Fibroblast of peridontal ligament (primary cell): ENCODE data around the gene ISYNA1.
A peak's percentile ranks its signal among the peaks of the same experiment; 100 is the strongest.

Source experiments
- DNase-seq: peaks from one replicate; pipeline ENCODE4 v3.0.0-alpha.2; 2010; ENCODE audit errors: extremely low read depth

The ISYNA1 gene

DNA sequence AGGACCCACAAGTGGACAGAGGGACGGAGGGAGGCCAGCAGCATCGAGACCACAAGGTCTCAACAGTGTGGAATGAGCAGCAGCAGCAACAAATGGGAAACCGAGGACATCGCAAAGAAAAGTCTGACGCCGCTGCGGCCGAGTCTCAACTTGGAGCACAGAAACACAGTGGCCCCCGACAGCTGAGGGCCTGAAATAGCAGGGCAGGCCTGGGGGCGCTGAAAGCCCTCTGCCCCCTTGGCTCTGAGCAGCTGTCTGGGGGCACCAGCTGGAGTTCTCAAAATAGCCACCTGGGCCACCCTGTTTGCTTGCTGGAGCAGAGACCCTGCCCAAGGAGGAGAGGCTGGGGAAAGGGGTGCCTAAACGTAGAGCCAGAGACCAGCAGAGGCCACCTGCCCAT is 5.9 kb upstream of the ISYNA1 start:
- no peak for DNase-seq

DNA sequence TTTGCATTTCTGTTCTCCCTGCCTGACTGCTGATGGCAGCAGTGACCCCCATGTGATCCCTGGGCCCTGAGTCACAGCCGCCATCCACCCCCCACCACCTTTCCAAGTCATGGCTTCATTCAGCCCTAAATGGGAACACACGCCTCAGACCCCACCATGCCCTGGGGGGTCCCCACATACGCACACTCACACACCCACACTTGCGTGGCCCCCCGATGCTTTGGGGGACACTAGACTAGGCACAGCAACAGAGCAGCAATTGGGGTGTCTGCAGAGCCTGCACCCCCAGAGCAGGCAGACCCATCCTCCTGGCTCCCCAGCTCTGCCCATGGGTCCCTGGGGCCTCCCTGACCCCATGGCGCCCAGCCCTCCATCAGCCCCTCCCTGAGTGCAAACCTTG is 5.5 kb upstream of the ISYNA1 start:
- DNase-seq: no peak

DNA sequence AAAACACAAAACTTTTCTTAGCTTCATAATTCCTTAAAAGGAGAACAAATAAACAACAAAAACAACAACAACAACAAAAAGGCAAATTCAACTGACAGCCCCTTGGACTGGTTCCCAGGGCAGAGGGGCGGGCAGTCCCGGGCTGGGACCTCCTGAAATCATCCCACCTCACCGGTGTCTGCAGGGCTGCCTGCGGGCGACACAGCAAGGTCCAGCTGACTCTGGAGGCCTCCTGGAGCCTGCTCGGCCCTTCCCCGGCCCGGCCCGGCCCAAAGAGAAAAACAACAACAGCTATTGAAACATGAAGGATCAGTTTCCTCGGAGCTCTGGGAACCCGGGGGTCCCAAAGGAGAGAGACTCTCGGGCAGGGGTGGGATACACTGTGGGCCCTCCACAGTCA is 5.0 kb upstream of the ISYNA1 start:
- DNase-seq: no peak

DNA sequence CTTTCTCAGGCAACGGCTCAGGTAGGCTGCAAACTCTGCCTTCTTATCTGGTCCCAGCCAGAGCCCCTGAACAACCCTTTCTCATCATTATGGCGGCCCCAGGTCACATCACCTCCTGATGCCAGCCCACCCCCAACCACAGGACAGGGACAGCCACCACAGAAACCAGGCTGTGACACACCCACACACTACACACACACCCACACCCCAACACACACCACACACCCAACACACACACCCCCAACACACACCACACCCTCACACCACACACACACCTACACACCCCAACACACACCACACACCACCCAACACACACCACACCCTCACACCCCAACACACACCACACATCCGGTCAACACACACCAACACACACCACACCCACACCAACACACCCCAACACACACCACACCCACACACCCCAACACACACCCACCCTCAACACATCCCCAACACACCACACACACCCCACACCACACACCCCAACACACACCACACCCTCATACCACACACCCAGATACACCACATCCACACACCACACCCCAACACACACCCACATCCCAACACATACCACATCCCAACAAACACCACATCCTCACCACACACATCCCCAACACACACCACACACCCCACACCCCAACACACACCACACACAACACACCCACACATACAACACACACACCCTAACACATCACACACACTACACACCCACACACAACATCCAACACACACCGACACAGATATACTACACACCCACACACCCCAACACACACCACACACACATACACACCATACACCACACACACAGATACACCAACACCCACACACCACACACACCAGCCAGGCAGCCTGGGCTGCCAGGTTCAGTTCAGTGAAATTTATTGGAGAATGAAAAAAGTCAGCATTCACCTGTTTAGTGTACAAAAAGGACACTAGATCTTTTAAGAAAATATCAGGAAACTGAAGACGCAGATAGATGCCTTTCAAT is 4.2 kb upstream of the ISYNA1 start:
- no peak for DNase-seq

DNA sequence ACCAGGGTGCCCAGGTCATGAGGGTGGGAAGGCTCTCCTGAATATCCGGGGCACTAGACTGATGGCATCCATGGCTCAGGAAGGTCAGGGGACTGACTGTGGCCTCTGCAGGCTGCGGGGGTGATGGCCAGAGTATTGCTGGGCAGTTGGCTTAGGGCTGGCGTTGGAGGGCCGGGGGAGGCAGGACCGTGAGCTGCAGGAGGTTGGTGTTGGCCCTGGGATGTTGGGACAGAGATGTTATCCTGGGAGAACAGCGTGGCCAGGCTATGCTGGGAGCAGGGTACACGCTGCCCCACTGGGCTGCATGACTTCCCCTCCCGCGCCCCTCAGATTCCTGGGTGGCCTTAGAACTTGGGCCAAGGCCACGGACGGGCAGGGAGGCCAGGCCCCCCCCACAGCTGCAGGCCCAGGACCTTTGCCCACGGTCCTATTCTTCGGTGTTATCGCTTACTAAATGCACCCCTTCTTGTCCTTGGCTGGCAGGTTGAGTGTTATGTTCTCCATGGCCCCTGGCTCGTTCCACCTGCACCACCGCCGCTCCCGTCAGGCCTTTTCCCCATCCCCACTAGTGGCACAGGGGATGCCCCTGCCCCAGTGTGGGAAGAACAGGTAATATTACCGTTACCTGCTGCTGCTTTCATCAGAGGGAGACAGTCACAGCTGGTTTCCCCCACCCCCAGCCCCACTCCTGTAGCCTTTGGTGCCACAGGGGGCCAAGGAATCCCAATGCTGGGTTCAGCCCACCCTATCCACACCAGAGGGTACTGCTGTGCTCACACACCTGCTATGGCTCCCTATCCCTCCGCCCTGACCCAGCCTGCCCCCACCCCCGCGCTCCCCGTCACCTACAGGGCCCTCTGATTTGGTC is 3.2 kb upstream of the ISYNA1 start:
- no peak for DNase-seq

DNA sequence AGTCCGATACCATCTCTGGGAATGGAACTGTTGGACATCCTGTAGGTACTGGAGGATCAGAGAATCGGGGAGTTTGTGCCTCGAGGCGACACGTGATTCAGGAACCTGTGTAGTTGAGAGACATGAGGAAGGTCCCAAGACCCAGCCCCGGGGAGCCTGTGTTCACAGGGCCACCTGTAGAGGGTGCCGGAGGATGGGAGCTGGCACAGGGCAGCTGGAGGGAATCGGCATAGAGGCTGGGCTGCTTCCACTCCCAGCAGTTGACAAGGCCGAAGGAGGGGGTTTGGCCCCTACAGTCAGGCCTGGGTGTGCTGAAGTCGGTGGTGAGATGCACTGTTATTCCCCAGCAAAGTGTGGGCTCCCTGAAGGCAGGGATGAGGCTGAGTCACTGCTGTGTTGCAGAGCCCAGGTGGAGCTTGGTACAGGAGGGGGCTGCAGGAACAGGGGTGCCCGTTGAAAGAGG is 2.5 kb upstream of the ISYNA1 start:
- DNase-seq: no peak

DNA sequence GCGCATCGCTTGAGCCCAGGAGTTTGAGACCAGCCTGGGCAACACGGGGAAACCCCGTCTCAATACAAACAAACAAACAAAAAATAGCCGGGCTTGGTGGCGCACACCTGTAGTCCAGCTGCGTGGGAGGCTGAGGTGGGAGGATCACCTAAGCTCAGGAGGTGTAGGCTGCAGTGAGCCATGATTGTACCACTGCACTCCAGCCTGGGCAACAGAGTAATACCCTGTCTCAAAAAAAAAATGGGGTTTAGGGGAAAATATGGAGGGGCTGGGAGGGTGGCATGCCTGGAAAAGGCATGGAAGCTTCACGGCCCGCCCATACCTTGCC is 1.9 kb upstream of the ISYNA1 start:
- no peak for DNase-seq

DNA sequence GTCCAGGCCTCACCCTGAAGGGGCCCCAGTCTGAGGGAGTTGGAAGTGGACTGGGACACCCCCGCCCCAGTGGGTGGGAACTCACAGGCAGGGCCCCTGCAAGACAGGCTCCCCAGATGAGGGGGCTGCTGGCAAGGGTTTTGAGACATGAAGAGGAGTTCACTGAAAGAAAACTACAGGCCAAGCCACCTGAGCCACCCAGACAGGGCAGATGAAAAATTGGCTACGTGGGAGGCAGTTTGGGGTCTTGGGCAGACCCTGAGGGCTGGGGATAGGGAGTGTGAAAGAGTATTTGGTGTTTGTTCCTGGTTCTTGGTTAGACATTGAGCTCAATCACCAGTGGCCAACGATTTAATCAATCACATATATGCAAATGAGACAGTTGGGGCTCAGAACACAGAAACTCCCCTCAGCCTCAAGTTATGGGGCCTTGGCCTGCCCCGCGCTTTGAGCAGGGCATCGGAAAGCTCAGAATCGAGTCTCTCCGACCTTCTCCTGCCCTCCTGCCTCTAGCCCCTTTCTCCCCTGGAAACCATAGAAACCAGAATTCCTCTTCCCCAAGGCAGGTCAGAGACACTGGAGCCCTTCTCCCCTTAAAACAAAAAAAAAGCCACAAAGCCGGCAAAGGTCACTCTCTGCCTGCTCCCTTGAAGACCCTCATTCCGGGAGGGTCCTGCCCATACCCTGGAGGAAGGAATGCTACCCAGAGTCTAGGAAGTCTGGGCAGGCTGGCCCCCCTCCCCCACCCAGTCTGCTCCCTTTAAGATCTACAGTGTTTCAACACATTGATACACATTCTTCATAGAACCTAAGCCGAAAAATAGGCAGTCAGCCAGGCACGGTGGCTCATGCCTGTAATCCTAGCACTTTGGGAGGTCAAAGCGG is 1.3 kb upstream of the ISYNA1 start:
- DNase-seq: no peak

DNA sequence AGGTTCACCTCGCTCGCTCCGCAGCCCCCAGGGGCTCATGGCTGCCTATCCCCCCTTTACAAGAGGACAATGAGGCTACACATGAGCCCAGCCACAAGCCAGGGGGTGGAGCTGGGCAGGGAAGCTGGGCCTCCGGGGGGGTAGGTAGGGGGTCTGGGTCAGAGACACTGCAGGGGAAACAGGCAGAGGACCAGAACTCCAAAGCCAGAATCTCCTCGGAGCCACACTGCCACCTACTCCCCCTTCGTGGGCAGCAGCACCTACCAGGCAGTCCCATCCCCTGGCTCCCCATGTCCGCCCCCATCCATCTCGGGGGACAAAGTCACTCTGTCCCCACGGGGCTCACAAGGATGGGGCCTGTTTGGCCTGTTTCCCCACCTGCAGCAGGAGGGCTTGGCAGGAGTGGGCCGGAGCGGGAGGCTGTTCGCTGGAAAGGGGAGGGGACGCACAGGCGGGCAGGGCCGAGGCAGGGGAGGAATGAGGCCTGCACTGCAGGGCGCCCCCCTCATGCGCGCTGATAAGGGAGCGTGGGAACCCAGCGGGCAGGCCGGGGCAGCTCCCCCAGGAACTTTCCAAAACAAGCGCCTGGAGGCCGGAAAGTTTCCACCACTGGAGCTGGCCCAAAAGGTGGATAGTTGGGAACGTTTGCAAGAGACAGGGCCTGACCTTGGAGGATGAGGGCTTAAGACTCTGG is 545 bp upstream of the ISYNA1 start:
- no peak for DNase-seq

DNA sequence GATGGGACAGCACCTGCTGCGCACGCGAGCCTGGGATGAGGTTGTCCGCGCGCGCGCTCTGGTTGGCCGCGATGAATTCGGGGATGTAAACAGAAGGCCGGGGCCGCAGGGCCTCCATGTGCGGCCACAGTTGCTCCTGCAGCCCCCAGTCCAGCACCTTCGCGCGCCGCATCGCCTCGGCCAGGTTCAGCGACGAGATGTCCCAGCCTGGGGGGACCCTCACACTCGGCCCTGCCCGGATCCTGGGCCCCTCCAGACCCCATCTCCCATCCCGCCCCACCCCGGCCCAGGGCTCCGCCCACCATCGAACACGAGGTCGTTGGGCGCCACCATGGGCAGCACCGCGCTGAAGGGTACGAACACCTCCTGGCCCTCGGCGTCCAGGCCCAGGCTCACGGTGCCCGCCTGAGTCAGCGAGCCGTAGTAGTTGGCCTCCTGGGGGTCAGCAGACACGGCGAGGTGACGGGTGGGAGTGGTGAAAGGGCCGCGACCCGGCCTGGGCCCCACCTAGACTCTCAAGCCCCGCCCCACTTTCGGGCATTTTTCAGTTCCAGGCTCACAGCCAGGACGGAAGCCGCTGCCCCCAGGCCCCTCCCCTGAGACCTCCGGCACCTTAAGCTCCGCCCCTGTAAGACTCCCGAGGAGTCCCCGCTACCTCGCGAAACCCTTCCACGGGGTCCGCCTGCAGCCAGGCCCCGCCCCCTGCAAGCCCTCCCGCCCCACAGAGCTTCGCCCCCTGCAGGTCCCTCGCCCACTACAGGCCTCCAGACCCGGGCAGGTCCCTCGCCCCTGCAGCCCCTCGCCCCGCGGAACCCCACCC is 1.1 kb downstream of the ISYNA1 start:
- peak; percentile 64 for DNase-seq

DNA sequence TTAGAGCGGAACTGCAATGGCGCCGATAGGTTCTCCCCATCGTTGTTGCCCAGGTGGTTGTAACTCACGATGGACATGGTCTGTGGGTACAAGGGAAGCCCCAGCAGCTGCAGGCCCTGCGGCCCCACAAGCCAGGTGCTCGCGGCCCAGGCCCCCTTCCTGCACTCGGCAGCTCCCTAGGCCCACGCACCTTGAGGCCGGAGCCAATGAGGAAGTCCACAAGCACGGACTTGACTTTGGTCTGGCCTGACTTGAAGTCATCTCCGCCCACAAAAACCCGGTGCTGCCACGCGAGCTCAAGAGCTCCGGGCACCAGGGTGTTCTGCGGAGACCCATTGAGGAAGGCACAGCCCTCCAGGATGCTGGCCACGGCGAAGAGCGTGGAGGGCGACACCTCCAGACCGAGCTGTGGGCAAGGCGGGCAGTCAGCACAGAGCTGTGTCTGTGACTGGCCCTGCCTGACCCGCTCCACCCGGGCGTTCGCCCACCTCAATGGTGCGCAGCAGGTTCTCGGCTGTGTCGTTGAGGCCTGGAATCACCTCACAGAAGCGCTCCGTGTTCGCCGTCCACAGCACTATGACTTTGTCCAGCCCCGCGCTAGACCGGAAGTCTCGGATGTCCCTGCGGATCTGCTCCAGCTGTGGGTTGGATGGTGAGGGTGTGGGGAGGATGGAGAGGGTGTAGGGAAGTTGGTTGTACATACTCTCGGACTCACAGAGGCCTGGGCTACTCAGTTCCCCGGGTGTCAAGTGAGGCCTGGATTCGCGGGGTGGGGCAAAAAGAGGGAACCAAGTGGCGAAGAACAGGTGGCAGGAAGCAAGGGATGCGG is 1.9 kb downstream of the ISYNA1 start:
- DNase-seq: no peak

DNA sequence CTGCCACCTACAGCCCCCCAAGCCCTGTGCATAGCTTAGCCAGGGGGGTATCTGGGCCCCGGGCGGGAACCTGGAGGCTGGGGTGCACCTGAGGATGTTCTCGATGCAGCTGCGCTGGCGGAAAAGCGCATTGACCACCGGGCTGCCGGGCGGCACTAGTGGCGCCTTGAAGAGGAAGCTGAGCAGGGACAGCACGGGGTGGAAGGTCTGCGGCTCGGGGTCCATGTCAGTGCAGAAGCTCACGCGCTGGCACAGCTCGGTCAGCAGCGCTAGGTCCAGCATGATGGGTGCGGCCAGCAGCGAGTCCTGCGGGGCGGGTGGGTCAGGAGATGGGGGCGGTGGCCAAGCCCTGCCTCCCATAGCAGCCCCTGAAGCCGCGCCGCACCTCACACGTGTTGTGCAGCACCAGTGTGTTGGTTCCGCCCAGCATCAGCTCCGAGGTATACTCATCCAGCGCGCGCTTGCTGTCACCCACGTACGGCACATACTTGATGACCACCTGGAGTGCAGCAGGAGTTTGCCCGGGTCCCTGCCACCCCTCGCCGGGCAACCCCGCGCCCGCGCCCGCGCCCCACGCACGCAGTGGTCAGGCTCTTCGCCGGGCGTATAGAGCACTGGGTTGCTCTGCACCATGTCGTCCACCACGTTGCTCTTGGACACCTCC is 2.6 kb downstream of the ISYNA1 start:
- DNase-seq: no peak

DNA sequence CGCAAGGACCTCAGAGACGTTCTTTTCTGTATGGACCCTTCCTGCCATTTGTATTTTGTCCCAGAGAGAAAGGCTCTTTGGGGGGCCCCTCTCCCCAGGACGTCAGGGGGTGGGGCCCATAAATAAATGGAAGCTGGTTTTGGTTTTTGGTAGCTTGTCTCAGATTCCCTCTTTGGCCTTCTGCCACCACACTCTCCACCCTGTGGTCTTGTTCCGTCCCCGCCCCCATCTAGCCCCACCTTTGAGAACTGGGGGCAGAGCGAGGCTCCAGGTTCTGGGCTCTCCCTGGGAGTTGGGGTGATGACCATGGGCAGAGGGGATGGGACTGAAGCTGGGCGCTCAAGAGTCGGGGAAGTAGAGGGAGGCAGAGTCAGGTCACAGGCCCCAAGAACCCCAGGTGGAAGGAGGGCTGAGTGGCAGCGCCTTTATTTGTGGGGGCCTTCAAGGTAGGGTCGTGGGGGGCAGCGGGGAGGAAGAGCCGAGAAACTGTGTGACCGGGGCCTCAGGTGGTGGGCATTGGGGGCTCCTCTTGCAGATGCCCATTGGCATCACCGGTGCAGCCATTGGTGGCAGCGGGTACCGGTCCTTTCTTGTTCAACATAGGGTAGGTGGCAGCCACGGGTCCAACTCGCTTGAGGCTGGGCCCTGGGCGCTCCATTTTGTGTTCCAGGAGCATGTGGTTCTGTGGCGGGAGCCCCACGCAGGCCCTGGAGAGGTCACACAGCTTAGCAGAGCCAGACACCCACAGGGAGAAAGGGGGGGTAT is 3.3 kb downstream of the ISYNA1 start:
- no peak for DNase-seq

DNA sequence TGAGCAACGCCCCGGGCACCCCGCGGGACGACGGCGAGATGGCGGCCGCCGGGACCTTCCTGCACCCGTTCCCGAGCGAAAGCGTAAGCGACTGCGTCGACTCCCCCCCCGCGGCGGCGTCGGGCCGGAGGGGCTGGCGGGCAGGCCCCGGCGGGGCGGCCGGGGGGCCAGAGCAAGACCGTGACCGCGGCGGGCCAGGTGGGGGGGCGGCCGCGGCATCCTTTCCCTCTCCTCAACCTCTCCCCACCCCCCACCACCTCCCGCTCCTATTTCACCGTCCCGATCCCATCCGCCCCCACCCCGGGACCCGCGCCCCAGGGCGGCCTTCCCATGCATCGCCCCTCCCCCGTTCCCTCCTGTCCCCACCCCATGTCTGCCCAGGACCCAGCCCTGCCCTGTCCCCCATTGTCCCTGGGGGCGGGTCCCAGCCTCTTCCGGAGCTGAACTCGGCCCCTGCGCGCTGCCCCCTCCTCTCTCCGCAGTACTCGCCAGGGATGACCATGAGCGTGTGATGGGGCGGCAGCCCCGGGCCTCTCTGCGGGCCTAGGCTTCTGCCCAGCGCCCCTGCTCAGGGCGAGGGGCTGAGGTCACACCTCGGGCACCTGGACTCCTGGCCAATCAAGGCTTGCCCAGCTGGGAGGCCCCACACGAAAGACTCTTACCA is 4.1 kb downstream of the ISYNA1 start:
- DNase-seq: no peak

DNA sequence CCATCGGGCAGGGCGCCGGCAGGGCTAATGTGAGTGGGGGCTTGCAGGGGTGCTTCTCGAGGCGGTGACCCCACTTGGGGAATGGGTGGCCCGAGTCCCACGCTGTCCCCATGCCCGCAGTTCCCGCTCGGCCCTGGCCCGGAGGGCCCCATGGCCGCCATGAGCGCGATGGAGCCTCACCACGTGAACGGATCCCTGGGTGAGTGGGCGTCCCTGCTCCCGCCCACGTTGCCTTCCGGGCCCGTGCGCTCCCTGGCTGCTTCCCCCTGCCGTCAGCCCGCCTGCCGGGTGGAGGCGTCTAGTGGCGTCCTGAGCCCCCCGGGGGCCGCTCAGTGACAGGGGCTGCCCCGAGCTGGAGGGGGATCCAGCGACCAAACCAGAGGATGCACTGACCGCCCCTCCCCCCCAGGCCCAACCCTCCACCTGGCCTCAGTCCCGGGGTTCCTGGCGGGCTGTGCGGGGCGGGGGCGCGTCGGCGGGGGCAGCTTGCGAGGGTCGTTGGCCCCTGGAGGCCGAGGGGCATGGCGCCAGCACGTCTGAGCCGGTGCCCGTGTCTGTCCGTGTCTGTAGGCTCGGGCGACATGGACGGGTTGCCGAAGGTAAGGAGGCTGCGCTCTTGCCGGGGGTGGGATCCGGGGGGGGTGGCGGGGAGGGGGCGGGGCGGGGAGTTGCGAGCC is 4.8 kb downstream of the ISYNA1 start:
- DNase-seq: no peak

DNA sequence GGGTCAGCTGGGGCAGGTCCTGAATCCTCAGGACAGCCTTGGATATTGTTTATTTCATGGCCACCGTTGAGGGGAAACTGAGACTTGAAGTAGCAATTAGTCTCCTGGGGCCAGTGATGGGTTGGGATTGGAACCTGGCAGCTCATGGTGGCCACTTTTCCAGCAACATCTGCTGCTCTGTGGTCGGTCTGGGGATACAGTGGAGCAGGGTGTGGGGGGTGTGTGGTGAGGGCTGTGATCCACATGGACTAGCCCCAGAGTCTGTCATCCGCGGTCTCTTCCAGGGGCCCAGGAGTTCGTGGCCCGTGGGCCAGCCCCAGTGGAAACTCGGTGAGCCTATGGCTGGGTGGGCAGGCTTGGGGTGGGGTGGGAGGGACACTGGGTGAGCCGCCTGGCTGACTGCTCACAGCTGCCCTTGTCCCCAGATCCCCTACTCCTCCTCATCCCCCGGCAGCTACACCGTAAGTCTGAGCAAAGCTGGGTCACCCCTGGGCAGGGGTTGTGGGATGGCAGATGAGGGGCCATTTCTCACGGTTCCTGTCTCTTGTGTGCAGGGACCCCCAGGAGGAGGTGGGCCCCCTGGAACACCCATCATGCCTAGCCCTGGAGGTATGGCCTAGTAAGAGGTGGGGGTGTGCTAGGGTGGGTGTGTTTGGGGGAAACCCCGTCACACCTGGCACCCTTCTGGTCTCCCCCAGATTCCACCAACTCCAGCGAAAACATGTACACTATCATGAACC is 5.5 kb downstream of the ISYNA1 start:
- no peak for DNase-seq
